ENCODE results near the gene CCDC9B. TPM values are rescaled to one million over a fixed set of nuclear protein-coding genes. Genes with fewer than 3 reads are reported as not detected.

The CCDC9B gene
- total RNA-seq, 1 experiment from 2014 or later = 29.5 TPM

DNA sequence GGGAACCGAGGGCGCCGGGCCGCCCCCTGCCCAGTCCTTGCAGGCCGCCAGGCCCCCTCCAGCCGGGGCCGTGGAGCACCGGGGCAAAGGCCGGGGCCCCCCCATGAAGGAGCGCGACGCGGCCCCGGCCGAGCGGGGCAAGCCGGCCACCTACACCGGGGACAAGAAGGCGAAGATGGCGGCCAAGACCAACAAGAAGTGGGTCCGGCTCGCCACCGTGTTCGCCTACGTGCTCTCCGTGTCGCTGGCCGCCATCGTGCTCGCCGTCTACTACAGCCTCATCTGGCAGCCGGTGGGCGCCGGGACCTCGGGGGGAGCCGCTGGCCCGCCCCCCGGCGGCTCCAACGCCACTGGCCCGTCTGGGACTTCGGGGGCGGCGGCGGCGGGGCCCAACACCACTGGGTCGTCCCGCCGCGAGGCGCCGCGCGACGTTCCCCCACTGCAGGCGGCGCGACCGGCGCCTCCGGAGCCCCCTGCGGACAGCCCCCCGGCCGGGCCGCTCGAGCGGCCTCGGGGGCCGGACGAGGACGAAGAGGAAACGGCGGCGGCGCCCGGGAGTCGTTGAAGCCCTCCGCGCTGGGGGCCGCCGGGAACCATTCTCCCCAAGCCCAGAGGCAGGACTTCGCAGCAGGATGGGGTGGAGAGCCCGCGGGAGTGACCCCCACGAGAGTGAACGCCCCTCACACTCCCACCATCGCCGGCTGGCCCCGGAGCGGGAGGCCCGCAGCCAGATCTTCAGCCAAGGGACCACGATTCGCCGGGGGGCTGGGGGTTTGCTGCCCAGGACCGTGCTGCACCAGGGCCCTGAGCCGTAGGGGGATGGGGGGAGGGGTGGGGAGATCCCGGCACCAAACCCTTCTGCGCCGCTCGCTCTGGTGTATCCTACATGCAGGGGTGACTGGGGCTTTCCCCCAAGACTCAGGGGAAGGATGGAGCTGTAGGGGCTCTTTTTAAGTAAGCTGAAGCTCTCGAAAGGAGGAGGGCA lies 16.5 kb downstream of the CCDC9B start:
- Histone ChIP-seq H3K4me3 (peak overlapping the region; percentile 91), H3K27me3 (replicated peaks) (no peaks in the 10 kb centered on the region), H3K27ac (peak overlapping the region; percentile 36), H3K9me3 (replicated peaks) (no peaks in the 10 kb centered on the region), H3K36me3 (peaks cover 42% of the 10 kb centered on the region), H3K4me1 (replicated peaks) (peaks cover 67% of the 10 kb centered on the region)
- DNase-seq (ENCODE audit: low read depth in 1 of 2, low spot score in 2 of 2) = peak in 1 of 2 experiments; percentile 35

DNA sequence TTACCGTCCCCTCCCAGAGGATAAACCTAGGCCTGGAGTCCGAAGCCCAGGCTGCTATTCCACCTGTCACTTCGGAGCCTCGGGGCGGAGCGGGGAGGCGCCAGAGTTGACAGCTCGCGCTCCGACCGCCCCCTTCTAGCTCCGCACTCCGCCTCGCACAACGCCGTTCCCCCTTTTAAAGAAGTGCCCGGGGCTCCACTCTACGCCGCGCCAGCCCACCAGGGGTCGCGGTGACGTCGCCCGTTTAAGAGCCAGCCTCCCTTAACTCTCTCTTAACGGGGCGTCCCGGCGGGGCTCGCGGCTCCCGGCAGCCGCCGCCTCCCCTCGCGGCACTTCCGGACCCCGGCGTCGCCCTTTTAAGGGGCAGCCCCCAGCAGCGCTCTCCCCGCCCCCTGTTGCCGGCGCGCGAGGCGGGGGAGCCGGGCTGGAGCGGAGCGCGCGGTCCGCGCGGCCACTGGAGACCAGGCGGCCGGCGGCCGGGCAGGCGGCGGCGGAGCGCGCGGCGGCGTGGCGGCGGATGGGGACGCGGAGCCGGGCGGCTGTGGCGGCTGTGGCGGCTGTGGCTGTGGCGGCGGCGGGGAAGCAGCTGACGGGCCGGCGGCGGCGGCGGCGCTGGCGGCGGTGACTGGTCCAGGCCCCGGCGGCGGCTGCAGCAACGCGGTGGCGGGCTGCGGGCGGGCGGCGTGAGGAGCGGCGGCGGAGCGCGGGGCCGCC lies 17.3 kb downstream of the CCDC9B start, which contains the start of gene INAFM2:
Gene INAFM2 (plus strand): TSS at position 454 of the 714 bp plus-strand sequence. CDS start 364 bp downstream, outside the sequence.
- Histone ChIP-seq H3K9me3 (replicated peaks) (no peaks in the 10 kb centered on the region), H3K27ac (peak within 1 kb of the TSS; percentile 36), H3K36me3 (peaks cover 40% of the 10 kb centered on the region), H3K27me3 (replicated peaks) (no peaks in the 10 kb centered on the region), H3K4me3 (peak within 1 kb of the TSS; percentile 91), H3K4me1 (replicated peaks) (peaks cover 58% of the 10 kb centered on the region)
- DNase-seq (ENCODE audit: low read depth in 1 of 2, low spot score in 2 of 2) = peak; percentile 97 to 99

DNA sequence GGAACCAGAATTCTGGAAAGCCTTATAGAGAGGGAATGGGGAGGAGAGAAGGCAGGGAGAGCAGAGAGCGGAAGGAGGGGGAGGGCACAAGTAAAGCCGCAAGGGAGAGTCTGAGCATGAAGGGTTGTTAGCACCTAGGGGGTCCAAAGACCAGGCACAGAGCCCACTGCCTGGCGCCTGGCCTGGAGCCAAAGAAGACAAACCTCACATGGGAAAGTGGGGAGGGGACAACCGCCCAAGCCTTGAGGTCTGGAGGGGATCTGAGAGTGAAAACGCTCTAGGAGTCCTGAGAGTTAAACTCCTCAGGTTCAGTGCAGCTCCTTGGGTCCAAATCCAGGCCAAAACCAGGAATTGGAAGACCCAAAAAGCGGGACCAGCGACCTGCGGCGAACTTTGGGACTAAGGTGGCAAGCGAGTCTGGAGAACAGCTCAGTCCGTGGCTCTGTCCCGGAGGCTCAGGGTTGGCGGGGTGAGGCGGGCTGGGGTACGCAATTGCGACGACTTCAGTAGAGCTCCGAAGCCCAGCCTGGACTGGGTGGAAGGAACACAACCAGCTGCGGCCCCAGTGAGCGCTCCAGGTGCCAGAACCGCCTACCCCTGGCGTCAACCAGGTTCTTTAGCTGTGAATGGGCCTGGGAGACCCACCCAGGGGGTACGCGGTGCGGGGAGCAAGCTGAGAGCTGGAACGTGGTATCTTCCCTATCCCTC lies 18.1 kb downstream of the CCDC9B start:
- Histone ChIP-seq H3K27me3 (replicated peaks) (no peaks in the 10 kb centered on the region), H3K4me3 (peak overlapping the region; percentile 91), H3K36me3 (peaks cover 38% of the 10 kb centered on the region), H3K4me1 (replicated peaks) (peaks cover 51% of the 10 kb centered on the region), H3K9me3 (replicated peaks) (no peaks in the 10 kb centered on the region), H3K27ac (no peak overlapping the region)
- peak; percentile 75 to 78 for DNase-seq (ENCODE audit: low read depth in 1 of 2, low spot score in 2 of 2)

DNA sequence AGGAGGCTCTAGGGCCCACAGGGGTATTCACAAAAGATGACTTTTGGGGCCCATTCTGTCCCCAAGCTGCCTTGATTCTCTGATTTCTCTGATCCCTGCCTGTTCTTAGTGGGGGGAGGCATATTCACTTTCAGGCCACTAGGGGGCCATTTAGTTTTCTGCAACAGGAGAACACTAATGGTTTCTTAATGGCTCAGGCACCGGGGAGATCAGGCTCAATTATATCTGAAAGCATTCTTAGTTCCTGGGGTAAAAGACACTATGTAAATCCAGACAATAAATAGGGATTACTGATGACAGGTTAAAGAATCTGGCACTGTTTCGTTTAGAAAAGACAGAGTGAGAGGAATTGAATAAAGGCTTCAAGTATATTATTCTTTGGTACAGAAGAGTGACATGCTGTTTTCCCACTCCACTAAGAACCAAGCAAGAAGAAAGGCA lies 19.8 kb downstream of the CCDC9B start:
- peak in 1 of 2 experiments; percentile 67 for DNase-seq (ENCODE audit: low read depth in 1 of 2, low spot score in 2 of 2)
- Histone ChIP-seq H3K27me3 (replicated peaks) (no peaks in the 10 kb centered on the region), H3K4me1 (replicated peaks) (peaks cover 34% of the 10 kb centered on the region), H3K36me3 (peaks cover 21% of the 10 kb centered on the region), H3K4me3 (no peak overlapping the region), H3K27ac (no peak overlapping the region), H3K9me3 (replicated peaks) (no peaks in the 10 kb centered on the region)

DNA sequence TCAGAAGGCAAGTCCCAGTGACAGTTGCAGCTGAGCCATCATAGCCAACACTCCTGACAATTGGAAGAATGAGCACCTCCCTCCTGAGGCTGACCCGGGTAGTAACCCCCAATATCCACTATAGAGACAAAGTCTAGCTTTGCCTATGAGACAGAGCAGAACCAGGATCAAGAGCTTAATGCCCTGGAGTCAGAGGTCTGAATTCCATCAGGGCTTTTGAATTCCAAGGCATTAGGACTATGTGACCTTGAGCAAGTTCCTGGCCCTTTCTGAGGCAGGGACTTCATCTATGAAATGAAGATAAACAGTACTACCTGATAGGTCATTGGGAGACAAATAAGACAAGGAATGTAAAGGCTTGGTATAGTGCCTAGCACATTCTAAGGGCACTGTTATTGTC lies 20.3 kb downstream of the CCDC9B start:
- peaks cover 30% of the 10 kb centered on the region for H3K4me1 ChIP-seq (replicated peaks)
- no peaks in the 10 kb centered on the region for H3K27me3 ChIP-seq (replicated peaks)
- H3K4me3 ChIP-seq = no peak overlapping the region
- H3K27ac ChIP-seq = no peak overlapping the region
- H3K9me3 ChIP-seq (replicated peaks) = no peaks in the 10 kb centered on the region
- H3K36me3 ChIP-seq = peaks cover 15% of the 10 kb centered on the region
- DNase-seq (ENCODE audit: low read depth in 1 of 2, low spot score in 2 of 2) = peak in 1 of 2 experiments; percentile 30

DNA sequence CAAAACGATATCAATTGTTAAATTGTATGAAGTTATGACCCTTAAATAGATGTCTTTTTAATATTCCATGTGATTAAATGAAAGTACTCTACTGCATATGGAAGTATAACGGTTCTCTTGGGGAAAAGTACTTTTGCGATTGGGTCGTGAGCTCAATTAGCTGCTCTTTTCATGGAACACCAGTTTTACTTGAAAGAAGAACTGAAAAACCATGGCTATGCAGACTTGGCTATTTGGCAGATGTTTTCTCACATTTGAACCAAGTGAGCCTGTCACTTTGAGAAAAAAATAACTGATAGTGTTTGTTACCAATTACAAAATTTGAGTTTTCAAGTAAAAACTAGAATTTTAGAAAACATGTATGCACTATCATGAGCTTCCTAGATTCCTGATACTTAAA lies 23.2 kb downstream of the CCDC9B start:
- no peak for DNase-seq (ENCODE audit: low read depth in 1 of 2, low spot score in 2 of 2)
- Histone ChIP-seq H3K4me3 (no peak overlapping the region), H3K9me3 (replicated peaks) (no peaks in the 10 kb centered on the region), H3K36me3 (no peaks in the 10 kb centered on the region), H3K27me3 (replicated peaks) (no peaks in the 10 kb centered on the region), H3K27ac (no peak overlapping the region), H3K4me1 (replicated peaks) (peaks cover 42% of the 10 kb centered on the region)

DNA sequence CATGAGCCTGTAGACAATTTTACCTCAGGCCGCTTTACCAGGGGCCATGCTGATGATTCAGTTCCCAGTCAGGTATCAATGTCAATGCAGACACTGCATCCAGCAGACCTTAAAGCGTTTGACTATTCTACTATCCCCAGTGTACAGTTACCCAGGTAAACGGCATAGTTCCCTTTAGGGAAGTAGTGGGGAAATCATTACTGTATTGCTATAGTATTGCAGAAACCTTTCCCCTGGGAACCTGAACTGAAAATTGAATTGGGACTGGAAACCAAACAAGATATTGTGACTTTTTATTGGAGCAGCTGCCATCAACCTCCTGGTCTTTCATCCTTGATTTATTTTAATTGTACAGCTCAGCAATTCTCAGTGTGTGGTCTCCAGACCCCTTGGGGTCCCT lies 23.8 kb downstream of the CCDC9B start:
- Histone ChIP-seq H3K4me1 (replicated peaks) (peaks cover 35% of the 10 kb centered on the region), H3K9me3 (replicated peaks) (no peaks in the 10 kb centered on the region), H3K27ac (no peak overlapping the region), H3K27me3 (replicated peaks) (no peaks in the 10 kb centered on the region), H3K36me3 (no peaks in the 10 kb centered on the region), H3K4me3 (no peak overlapping the region)
- DNase-seq (ENCODE audit: low read depth in 1 of 2, low spot score in 2 of 2) = no peak

DNA sequence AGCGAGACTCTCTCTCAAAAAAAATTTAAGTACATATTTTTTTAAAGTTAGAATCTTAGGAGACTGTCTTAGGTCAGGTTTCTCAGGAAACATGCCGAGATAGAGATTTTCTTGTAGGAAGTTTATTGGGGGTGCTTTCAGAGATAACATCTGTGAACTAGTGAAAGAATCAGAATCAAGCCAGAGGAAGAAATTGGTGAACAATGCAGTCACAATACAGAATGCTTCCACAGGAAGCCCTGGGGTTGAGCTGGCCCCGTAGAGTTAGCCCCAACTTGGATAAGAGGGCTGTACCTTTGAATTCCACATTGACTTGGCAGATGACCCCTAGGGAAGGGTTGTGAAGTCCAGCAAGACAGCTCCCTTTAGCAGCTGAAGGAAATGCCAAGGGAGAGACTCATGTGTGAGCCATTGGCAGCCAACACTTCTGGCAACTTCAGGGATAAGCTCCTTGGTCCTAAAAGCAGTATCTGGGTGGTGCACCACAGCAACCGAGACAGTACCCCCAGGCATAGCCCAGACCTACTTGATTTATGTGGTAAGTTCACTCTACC lies 25.9 kb downstream of the CCDC9B start:
- H3K4me1 ChIP-seq (replicated peaks) = peaks cover 30% of the 10 kb centered on the region
- H3K9me3 ChIP-seq (replicated peaks) = no peaks in the 10 kb centered on the region
- no peak for DNase-seq (ENCODE audit: low read depth in 1 of 2, low spot score in 2 of 2)
- H3K36me3 ChIP-seq = no peaks in the 10 kb centered on the region
- no peaks in the 10 kb centered on the region for H3K27me3 ChIP-seq (replicated peaks)
- H3K4me3 ChIP-seq = no peak overlapping the region
- no peak overlapping the region for H3K27ac ChIP-seq

DNA sequence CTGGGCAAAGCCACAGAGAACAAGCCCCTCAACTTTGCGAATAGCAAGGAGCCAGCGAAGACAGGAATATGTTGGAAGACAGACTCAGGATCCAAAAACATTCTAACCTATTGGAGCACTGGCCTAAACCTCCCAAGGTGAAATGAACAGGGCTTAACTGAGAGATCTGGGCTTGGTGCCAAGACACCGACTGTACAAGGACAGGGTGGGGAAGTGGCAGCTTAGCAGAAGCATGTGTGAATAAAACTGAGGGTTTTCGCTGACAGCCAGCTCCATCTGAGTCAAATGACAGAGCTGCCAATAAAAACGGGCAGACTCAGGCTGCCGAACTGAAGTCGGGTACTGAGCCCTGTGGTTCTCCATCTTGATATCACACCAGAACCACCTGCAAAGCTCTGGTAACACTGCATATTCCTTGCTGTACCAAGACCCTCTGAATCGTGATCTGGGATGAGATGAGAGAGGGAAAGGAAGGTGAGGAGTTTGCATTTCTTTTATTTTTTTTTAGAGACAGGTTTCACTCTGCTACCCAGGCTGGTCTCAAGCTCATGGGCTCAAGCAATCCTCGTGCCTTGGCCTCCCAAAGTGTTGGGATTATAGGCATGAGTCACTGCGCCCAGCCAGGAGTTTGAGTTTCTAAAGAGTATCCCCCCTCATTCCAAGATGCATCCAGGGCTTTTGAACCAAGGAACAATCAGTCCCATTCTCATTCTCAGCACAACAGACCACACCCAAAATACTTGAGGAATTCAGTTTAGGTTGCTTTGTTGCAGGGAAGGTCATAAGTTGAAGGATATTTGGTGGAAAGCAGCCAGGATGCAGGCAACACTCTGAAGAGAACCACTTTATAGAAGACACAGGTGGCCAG lies 27.0 kb downstream of the CCDC9B start:
- H3K27ac ChIP-seq = peak overlapping the region; percentile 36; the same call in 1 of the 2 replicates
- no peaks in the 10 kb centered on the region for H3K36me3 ChIP-seq
- no peaks in the 10 kb centered on the region for H3K9me3 ChIP-seq (replicated peaks)
- peaks cover 40% of the 10 kb centered on the region for H3K4me1 ChIP-seq (replicated peaks)
- DNase-seq (ENCODE audit: low read depth in 1 of 2, low spot score in 2 of 2) = peak; percentile 68 to 79
- H3K27me3 ChIP-seq (replicated peaks) = no peaks in the 10 kb centered on the region
- H3K4me3 ChIP-seq = no peak overlapping the region

DNA sequence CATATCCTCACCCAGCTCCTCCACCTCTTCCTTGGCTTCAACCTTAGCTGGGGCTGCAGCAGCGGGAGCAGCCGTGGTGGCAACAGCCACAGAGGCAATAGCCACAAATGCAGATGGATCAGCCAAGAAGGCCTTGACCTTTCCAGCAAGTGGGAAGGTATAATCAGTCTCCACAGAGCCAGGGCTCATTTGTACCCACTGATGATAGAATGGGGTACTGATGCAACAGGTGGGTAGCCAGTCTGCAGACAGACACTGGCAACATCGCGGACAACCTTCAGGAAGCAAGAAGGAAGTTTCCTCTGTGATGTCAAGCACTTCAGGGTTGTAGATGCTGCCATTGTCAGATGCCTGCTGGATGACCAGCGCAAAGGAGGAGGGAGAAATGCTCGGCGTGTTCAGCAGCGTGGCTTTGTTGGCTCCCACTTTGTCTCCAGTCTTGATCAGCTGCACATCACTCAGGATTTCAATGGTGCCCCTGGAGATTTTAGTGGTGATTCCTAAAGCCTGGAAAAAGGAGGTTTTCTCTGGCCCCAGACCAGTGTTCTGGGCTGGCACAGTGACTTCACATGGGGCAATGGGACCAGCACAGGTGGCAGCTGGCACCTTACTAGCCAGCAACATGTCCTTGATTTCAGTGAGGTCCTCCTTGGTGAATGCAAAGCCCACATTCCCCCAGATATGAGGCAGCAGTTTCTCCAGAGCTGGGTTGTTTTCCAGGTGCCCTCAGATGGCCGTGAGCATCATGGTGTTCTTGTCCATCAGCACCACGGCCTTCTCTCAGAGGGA lies 28.2 kb downstream of the CCDC9B start:
- H3K27ac ChIP-seq = no peak overlapping the region
- H3K4me3 ChIP-seq = no peak overlapping the region
- H3K27me3 ChIP-seq (replicated peaks) = no peaks in the 10 kb centered on the region
- no peak for DNase-seq (ENCODE audit: low read depth in 1 of 2, low spot score in 2 of 2)
- H3K36me3 ChIP-seq = no peaks in the 10 kb centered on the region
- H3K9me3 ChIP-seq (replicated peaks) = no peaks in the 10 kb centered on the region
- peaks cover 51% of the 10 kb centered on the region for H3K4me1 ChIP-seq (replicated peaks)

DNA sequence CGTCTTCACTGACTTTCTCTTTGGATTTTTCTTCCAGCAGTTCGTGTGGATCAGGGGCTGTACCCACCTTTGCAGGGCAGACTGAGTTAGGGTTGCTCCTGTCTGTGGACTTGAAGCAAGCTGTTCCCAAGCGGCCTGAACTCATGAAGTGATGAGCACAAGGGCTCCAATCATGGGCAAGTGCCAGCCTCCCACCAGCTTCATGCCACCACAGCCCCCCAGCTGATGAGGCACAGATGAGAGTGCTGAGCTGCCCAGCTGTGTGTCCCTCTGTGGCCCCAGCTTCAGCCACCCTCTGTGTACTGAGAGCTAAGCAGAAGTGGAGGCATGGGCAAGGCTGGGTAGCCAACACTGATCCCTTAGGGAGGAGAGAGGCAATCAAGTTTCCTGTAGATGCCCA lies 29.7 kb downstream of the CCDC9B start:
- no peaks in the 10 kb centered on the region for H3K27me3 ChIP-seq (replicated peaks)

More for the DNA sequence above, 29.7 kb downstream of the CCDC9B start:
- no peak for DNase-seq (ENCODE audit: low read depth in 1 of 2, low spot score in 2 of 2)
- Histone ChIP-seq H3K9me3 (replicated peaks) (no peaks in the 10 kb centered on the region), H3K4me1 (replicated peaks) (peaks cover 67% of the 10 kb centered on the region), H3K36me3 (0 out of 2 replicates have a peak, but pooled peaks cover under 1% of the 10 kb centered on the region), H3K27ac (no peak overlapping the region), H3K4me3 (no peak overlapping the region)
